AG09309 (cell line): ENCODE results near the gene AKR1B1.

Experiments used
- DNase-seq: peaks from one replicate; pipeline ENCODE4 v3.0.0-alpha.2; 2010; ENCODE audit warnings: low read depth
- H3K4me3 ChIP-seq: 2 replicates; pipeline ENCODE4 v1.5.1; 2011; ENCODE audit warnings: mild to moderate bottlenecking, low read depth, low read length, moderate library complexity; ENCODE audit not compliant: control insufficient read depth
- CTCF ChIP-seq: IDR thresholded peaks from 2 replicates; pipeline ENCODE4 v1.5.1; 2011; ENCODE audit warnings: mild to moderate bottlenecking, low read depth, low read length, inconsistent platforms; ENCODE audit not compliant: insufficient read depth, control insufficient read depth; ENCODE audit errors: missing control alignments

The AKR1B1 gene

GRCh38 chr7:134444961-134445315 is 14.0 kb downstream of the AKR1B1 start:
- no peak for DNase-seq
- TF ChIP-seq CTCF, result no peak
- no peak overlapping the region for H3K4me3 ChIP-seq

GRCh38 chr7:134444198-134444960 is 14.5 kb downstream of the AKR1B1 start:
- no peak overlapping the region for H3K4me3 ChIP-seq
- no peak for TF ChIP-seq CTCF
- DNase-seq, result no peak

- no peak for DNase-seq
- no peak overlapping the region for H3K4me3 ChIP-seq
- no peak for TF ChIP-seq CTCF
These were observed 15.4 kb downstream of the AKR1B1 start for GRCh38 chr7:134443396-134444070.

- TF ChIP-seq CTCF, result no peak
- no peak overlapping the region for H3K4me3 ChIP-seq
These were observed 16.3 kb downstream of the AKR1B1 start for GRCh38 chr7:134442441-134443220.

GRCh38 chr7:134441264-134441663 is 17.6 kb downstream of the AKR1B1 start:
- TF ChIP-seq CTCF, result no peak
- no peak for DNase-seq
- H3K4me3 ChIP-seq, result no peak overlapping the region

More at GRCh38 chr7:134442441-134443220, 16.3 kb downstream of the AKR1B1 start:
- DNase-seq, result no peak

GRCh38 chr7:134440476-134440875 is 18.4 kb downstream of the AKR1B1 start:
- no peak overlapping the region for H3K4me3 ChIP-seq
- TF ChIP-seq CTCF, result no peak
- no peak for DNase-seq
